SKM-1 (cell line): ENCODE results near the gene EIF2A.
"Not testable (repeated sequence)": the region's sequence is repeated elsewhere in the genome, so short reads cannot be mapped to it uniquely, and the experiment has no call there.

ENCODE experiments used
- DNase-seq: peaks from one replicate; lab custom pipeline; 2025; ENCODE audit not compliant: unreplicated experiment; lab: John Stamatoyannopoulos, UW

The EIF2A gene

GRCh38 chr3:150600647-150601530 lies 54.3 kb downstream of the EIF2A start:
- DNase-seq = not testable (repeated sequence)

- DNase-seq = no peak
Observed at GRCh38 chr3:150602426-150603152, 56.0 kb downstream of the EIF2A start.

- peak; percentile 87 for DNase-seq
Observed at GRCh38 chr3:150603153-150603979, 56.8 kb downstream of the EIF2A start, which contains the start of gene SELENOT. TSS of gene SELENOT (plus strand) at chr3:150603321. CDS start at chr3:150603363, 42 bp downstream.

GRCh38 chr3:150603980-150604319 lies 57.4 kb downstream of the EIF2A start:
- DNase-seq = no peak

DNA sequence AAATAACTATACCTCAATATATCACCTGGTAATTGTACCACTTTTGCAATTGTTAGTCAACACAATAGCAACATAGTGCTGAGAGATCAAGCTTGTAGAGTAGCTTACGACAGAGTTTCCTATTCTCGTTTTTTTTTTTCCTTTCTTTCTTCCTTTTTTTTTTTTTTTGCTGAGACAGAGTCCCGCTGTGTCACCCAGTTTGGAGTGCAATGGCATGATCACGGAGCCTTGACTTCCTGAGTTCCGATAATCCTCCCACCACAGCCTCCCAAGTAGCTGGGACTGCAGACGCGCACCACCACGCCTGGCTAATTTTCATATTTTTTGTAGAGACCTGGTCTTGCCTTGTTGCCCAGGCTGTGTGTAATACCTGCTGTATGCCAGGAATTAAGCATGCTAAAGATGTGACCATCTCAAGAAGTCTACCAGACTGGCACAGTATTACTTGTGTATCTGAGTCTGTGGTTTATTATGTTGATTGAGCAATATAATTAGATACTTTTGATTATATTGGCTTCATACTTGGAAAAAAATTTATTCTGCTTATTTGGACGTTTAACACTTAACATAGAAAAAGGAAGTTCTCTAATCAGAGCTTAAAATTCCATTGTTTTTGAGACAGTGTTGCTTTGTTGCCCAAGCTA lies 59.5 kb downstream of the EIF2A start:
- no peak for DNase-seq

DNA sequence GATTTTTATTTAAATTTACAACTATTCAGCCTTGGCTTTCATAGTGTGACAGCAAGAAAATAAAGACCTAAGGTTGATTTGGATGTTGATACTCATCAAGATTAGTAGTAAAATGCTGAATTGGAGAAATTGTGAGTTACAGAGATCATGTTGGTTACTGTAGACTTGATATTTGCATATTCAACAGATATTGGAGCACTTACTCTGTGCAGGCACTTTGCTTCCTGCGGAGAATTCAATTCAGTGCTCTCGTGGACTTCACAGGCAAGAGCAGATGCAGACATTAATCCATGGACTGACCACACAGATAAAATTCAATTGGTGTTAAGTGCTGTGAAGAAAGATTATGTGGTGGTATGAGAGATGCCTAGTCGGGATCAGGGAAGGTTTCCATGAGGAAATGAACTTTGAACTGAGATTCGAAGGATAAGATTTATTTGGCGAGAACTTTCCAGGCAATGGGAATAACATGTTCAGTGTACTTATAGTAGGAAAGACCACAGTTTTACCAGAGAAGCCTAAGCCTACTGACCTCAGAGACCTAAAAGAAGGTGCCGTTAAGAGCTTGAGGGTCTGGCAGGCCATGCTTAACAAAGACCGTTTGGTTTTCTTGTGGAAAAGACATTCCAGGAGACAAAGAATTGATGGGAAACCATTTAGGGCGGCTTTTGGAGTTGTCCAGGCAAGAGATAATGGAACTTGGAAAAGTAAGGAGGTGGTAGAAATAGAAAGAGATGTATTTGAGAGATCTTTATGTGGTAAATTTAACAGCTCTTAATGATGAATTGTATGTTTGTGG lies 60.9 kb downstream of the EIF2A start:
- DNase-seq = no peak

DNA sequence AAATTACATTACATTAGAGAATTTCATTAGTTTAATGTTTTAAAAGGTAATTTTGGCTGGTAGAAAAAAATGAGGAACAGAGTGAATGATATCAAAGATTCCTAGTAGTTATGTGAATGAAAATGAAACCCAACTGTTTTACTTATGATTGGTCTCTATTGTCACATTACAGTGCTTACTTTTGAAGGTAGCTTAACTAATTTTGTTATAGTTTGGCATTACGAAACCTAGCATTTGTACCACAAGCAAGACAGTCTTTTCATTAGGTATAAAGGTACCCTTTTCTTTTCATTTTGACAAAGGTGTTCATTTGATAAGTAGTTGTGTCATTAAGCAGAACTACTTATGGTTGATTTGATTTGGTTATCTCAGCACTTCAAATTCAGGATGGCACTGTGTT lies 63.4 kb downstream of the EIF2A start:
- no peak for DNase-seq

GRCh38 chr3:150610785-150611184 lies 64.2 kb downstream of the EIF2A start:
- no peak for DNase-seq

DNA sequence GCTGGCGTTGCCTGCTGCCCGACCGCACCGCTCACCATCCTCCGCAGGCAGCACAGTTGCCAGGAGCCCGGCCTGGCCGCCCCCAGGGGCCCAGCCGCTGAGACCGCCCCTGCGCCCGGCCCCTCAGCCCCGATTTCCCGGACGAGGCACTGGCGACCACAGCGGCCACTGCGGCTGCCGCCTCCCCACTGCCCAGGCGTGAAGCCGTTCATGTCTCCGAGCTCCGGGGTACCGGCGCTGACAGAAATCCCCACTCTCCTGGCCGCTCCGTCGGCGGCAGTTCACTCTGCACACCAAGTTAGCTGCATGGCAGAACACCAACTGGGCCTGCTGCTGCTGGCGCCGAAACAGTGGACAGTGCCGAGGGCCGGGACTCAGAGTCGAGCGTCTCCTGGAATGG lies 65.1 kb downstream of the EIF2A start:
- no peak for DNase-seq

DNA sequence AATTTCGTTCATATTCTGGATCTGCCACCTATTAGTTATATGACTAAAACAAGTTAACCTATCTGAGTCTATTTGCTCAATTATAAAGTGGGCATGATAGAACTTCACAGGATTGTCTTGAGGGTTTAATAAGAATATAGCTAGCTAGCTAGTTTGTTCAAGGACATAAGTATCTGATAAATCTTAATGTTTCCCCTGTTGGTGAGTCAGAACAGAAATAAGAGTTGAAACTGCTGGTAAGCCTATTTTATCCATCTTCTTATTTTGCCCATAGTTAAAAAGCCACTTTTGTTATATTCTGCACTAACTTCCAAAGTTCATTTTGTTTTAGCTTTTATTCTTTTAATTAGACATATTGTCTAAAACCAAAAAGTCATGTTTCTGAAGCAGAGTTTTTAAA lies 65.9 kb downstream of the EIF2A start:
- no peak for DNase-seq

DNA sequence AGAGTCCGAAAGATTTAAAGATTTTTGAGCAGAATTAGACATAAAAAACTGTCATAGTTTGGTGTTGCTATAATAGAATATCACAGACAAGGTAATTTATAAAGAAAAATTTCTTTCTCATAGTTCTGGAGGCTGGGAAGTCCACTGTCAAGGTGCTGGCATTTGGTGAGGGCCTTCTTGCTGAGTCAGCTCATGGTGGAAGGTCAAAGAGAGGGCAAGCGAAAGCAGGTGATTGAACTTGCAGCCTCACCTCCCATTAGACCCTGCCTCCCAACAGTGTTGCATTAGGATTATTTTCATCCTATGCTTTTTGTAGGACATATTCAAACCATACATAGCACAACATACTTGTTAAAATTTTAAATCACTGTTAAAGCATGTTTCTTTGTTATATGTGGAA lies 66.4 kb downstream of the EIF2A start:
- DNase-seq = no peak

DNA sequence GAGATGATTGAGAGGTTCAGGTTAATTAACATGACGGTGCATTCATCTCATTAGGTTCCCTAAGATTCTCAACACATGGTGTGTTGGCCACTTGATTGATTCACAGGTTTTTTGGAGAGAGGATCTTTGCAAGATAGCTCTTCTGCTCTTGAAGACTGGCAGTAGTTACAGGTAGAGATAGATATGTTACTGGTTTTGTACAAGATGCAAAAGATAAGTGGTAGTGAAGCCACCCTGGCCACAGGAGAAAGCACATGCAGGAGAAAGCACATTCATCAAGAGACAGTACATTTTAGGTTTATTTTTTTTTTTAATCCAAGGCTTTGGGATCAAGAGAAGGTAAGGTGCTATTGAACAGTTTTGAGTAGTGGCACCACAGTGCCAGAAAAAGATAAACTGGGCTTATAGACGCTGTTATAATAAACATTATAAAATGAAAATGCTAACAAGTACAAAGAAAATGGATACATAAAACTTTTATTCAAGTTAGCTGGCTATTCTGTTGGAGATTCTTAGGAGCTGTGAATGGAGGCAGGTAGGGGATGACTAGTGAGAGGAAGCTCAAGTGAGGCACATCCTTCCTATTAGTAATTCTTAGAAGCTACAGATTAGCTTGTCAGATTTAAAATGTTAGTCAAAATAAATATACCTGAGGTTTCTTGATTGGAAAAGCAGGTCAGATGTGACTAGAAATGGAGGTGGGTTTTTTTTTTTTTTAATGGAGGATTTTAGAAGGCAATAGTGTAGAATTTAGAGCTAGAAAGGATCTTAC lies 67.3 kb downstream of the EIF2A start:
- no peak for DNase-seq

- no peak for DNase-seq
Observed at GRCh38 chr3:150620002-150620689, 73.6 kb downstream of the EIF2A start.

- not testable (repeated sequence) for DNase-seq
Observed at GRCh38 chr3:150622955-150623354, 76.4 kb downstream of the EIF2A start.

DNA sequence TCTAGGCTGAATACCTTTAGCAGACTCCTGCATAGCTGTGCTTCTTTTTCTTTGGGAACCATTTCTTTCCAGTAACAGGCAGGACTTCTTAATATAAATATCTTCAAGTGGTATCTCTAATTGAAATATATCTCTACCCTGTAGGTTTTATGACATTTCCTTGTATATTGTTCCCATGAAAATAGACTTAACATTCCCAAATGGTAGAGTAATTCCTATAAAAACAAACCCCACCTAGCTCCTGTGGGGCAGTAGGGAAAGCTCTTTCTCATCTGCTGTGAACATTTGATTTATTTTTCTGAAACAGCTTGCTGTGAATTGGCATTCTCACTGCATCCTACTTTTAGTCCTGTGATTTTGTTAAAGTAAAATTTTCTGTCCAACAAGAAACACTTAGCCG lies 77.4 kb downstream of the EIF2A start:
- DNase-seq = no peak

GRCh38 chr3:150626148-150626930 lies 79.8 kb downstream of the EIF2A start:
- no peak for DNase-seq

DNA sequence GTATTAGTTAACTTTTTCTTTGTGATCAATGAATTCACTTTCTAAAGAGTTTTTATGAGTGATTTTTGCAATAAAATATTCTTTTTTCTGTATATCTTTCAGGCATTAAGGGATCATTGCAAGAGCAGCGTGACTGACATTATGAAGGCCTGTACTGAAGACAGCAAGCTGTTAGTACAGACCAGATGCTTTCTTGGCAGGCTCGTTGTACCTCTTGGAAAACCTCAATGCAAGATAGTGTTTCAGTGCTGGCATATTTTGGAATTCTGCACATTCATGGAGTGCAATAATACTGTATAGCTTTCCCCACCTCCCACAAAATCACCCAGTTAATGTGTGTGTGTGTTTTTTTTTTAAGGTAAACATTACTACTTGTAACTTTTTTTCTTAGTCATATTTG lies 81.0 kb downstream of the EIF2A start:
- no peak for DNase-seq
